Measurements from ENCODE around the gene TCP11L2. TPM values are rescaled to one million over a fixed set of nuclear protein-coding genes. Genes with fewer than 3 reads are reported as not detected.

Gene TCP11L2
- total and polyA plus RNA-seq, 2 of the 13 experiments (the other 11 are each of a cell fraction or from before 2014, with no cell fraction given): 4.6 to 24.1 TPM

DNA sequence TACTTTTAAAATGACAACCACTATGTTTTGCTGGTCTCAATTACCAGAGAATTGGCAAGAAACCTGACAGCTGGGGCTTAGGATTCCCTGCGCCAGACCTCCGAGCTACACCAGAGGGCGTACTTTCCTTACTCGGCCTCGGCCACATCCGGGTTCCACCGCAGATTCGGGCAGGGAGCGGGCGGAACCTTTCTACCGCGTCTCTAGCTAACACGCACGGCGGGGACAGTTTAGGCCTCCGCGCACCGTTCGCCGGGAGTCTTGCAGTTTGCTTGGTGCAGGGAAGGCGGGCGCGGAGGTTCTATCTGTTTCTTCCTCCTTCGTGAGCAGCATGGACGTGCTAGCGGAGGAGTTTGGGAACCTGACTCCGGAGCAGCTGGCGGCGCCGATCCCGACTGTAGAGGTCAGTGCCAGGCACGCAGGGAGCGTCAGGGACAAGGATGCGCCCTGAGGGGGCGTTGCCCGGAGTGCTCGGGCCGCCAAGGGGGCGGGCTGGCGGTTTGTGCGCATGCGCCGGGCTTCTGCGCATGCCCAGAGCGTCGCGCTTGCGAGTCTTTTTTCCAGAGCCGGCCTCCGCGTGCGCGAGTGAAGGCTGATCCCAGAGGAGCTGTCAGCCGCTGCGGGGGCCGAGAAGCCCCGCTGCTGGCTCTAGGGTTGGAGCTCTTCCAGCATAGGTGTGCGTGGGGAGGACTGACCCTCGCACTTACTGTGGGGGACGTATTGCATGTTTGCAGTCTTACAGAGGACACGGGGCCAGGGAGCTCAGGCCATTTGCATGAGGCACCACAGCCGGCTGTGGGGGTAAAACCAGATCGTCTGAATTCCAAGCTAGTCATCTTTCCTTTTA, 55.2 kb downstream of the TCP11L2 start, which contains the start of gene POLR3B (continued):
- peak; percentile 51 for TF ChIP-seq SP2 (CRISPR knock-in tag; IDR thresholded peaks at IDR 0.05)
- TF ChIP-seq GTF2F1 (IDR thresholded peaks at IDR 0.05; ENCODE audit: low read length): no peak
- peak; percentile 71 for TF ChIP-seq MED1 (CRISPR knock-in tag; IDR thresholded peaks at IDR 0.05)
- TF ChIP-seq ZFP41 (CRISPR knock-in tag; IDR thresholded peaks at IDR 0.05; ENCODE audit: borderline replicate concordance): no peak; the same call in 1 of the 2 replicates
- TF ChIP-seq ZNF652 (CRISPR knock-in tag; IDR thresholded peaks at IDR 0.05; ENCODE audit: borderline replicate concordance, low read depth): no peak
- TF ChIP-seq ZNF546 (CRISPR knock-in tag; conservative IDR thresholded peaks at IDR 0.05): peak; percentile 85; the same call in 1 of the 2 replicates
- TF ChIP-seq TRIM24 (CRISPR knock-in tag; IDR thresholded peaks at IDR 0.05): no peak
- no peak for TF ChIP-seq SP1 (IDR thresholded peaks at IDR 0.05)
- peak; percentile 86; the same call in 1 of the 2 replicates for TF ChIP-seq SP1 (CRISPR knock-in tag; IDR thresholded peaks at IDR 0.05)
- peak; percentile 70 for TF ChIP-seq FOXA3 (CRISPR knock-in tag; IDR thresholded peaks at IDR 0.05)
- peak; percentile 77; the same call in 1 of the 2 replicates for TF ChIP-seq GFI1 (CRISPR knock-in tag; IDR thresholded peaks at IDR 0.05; ENCODE audit: borderline replicate concordance)
- no peak for TF ChIP-seq MBNL3 (CRISPR knock-in tag; conservative IDR thresholded peaks at IDR 0.05)
- TF ChIP-seq, protein P1, sequence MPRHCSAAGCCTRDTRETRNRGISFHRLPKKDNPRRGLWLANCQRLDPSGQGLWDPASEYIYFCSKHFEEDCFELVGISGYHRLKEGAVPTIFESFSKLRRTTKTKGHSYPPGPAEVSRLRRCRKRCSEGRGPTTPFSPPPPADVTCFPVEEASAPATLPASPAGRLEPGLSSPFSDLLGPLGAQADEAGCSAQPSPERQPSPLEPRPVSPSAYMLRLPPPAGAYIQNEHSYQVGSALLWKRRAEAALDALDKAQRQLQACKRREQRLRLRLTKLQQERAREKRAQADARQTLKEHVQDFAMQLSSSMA (CRISPR knock-in tag; IDR thresholded peaks at IDR 0.05): peak; percentile 58; the same call in 1 of the 2 replicates
- peak; percentile 97 for TF ChIP-seq KDM2A (CRISPR knock-in tag; IDR thresholded peaks at IDR 0.05; ENCODE audit: borderline replicate concordance, low read depth)
- TF ChIP-seq ZNF549 (CRISPR knock-in tag; IDR thresholded peaks at IDR 0.05): no peak
- no peak; the same call in none of the 2 replicates for TF ChIP-seq NCOA2 (CRISPR knock-in tag; IDR thresholded peaks at IDR 0.05)
- TF ChIP-seq BHLHE40 (IDR thresholded peaks at IDR 0.05; ENCODE audit: low read length): no peak
- TF ChIP-seq FIP1L1 (IDR thresholded peaks at IDR 0.05; ENCODE audit: borderline replicate concordance, insufficient read depth, low read depth, low read length): peak; percentile 70; the same call in 1 of the 2 replicates
- TF ChIP-seq ZNF343 (CRISPR knock-in tag; IDR thresholded peaks at IDR 0.05): peak; percentile 89
- no peak for TF ChIP-seq ZNF10 (CRISPR knock-in tag; IDR thresholded peaks at IDR 0.05; ENCODE audit: borderline replicate concordance, low read depth)
- TF ChIP-seq SNAI1 (CRISPR knock-in tag; IDR thresholded peaks at IDR 0.05; ENCODE audit: borderline replicate concordance): peak; percentile 94; the same call in 1 of the 2 replicates
- TF ChIP-seq ZSCAN12 (CRISPR knock-in tag; IDR thresholded peaks at IDR 0.05): peak; percentile 46; the same call in 1 of the 2 replicates
- no peak; the same call in 1 of the 2 replicates for TF ChIP-seq PRMT3 (CRISPR knock-in tag; IDR thresholded peaks at IDR 0.05; ENCODE audit: borderline replicate concordance, low read depth)
- peak; percentile 78; the same call in 1 of the 2 replicates for TF ChIP-seq GZF1 (CRISPR knock-in tag; IDR thresholded peaks at IDR 0.05)
- no peak; the same call in none of the 2 replicates for TF ChIP-seq DNMT3B (CRISPR knock-in tag; conservative IDR thresholded peaks at IDR 0.05)
- TF ChIP-seq, protein P2, sequence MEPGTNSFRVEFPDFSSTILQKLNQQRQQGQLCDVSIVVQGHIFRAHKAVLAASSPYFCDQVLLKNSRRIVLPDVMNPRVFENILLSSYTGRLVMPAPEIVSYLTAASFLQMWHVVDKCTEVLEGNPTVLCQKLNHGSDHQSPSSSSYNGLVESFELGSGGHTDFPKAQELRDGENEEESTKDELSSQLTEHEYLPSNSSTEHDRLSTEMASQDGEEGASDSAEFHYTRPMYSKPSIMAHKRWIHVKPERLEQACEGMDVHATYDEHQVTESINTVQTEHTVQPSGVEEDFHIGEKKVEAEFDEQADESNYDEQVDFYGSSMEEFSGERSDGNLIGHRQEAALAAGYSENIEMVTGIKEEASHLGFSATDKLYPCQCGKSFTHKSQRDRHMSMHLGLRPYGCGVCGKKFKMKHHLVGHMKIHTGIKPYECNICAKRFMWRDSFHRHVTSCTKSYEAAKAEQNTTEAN (CRISPR knock-in tag; conservative IDR thresholded peaks at IDR 0.05): peak; percentile 27; the same call in 1 of the 2 replicates
- TF ChIP-seq ZNF556 (CRISPR knock-in tag; IDR thresholded peaks at IDR 0.05; ENCODE audit: borderline replicate concordance): peak; percentile 95; the same call in 1 of the 2 replicates
- TF ChIP-seq, protein P3, sequence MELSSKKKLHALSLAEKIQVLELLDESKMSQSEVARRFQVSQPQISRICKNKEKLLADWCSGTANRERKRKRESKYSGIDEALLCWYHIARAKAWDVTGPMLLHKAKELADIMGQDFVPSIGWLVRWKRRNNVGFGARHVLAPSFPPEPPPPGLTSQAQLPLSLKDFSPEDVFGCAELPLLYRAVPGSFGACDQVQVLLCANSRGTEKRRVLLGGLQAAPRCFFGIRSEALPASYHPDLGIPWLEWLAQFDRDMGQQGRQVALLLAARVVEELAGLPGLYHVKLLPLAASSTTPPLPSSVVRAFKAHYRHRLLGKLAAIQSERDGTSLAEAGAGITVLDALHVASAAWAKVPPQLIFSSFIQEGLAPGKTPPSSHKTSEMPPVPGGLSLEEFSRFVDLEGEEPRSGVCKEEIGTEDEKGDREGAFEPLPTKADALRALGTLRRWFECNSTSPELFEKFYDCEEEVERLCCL (CRISPR knock-in tag; IDR thresholded peaks at IDR 0.05; ENCODE audit: borderline replicate concordance): no peak; the same call in 1 of the 2 replicates
